Esophagus muscularis mucosa (tissue), 4 donors: ENCODE data around the gene HPN. TPM values are rescaled to one million over a fixed set of nuclear protein-coding genes. Genes with fewer than 3 reads are reported as not detected.

Source experiments
- DNase-seq: peaks from one replicate; pipeline ENCODE4 v3.0.0-alpha.2; 2017; ENCODE audit errors: extremely low spot score
- H3K27ac ChIP-seq, 4 donors: fragments of 200-600 bp; sonication (generic); replicated peaks in 1 of 4; 1 replicate in 3 of 4; 2 replicates in 1 of 4; pipeline ENCODE4 v1.5.1; 2016 to 2019; ENCODE audit warnings: mild to moderate bottlenecking in 1 of 4
- H3K27me3 ChIP-seq, 4 donors: fragments of 200-600 bp; sonication (generic); one replicate each; pipeline versions ENCODE4 v1.5.1 to v1.6.0; 2016 to 2019
- H3K36me3 ChIP-seq, 4 donors: fragments of 200-600 bp; sonication (generic); one replicate each; pipeline ENCODE4 v1.5.1; 2016 to 2019
- H3K4me1 ChIP-seq, 4 donors: fragments of 200-600 bp; sonication (generic); one replicate each; pipeline ENCODE4 v1.5.1; 2016 to 2019
- H3K4me3 ChIP-seq, 4 donors: fragments of 200-600 bp; sonication (generic); 1 replicate in 2 of 4; 2 replicates in 2 of 4; pipeline ENCODE4 v1.5.1; 2016 to 2019; ENCODE audit warnings: mild to moderate bottlenecking in 4 of 4, moderate library complexity in 1 of 4
- H3K9me3 ChIP-seq, 4 donors: fragments of 200-600 bp; sonication (generic); 1 replicate in 3 of 4; 2 replicates in 1 of 4; pipeline ENCODE4 v1.5.1; 2016 to 2019
- CTCF ChIP-seq, 3 experiments: fragments of 200-600 bp in 2 of 3; fragments of 450-650 bp in 1 of 3; sonication (generic) in 2 of 3; IDR thresholded peaks; one replicate each; pipeline ENCODE4 v1.5.1; 2017 to 2019; ENCODE audit warnings: antibody characterized with exemption in 3 of 3, mild to moderate bottlenecking in 2 of 3, moderate library complexity in 1 of 3
- EP300 ChIP-seq: sonication (generic); formaldehyde crosslinking; IDR thresholded peaks from one replicate; pipeline ENCODE4 v1.6.1; 2017; ENCODE audit warnings: antibody characterized with exemption
- POLR2A ChIP-seq: fragments of 450-650 bp; IDR thresholded peaks from one replicate; pipeline ENCODE4 v1.6.1; 2017; ENCODE audit warnings: antibody characterized with exemption, moderate library complexity, mild to moderate bottlenecking, low read depth
- POLR2AphosphoS5 ChIP-seq, 2 donors: sonication (generic); formaldehyde crosslinking; IDR thresholded peaks; one replicate each; pipeline ENCODE4 v1.6.1; 2017; ENCODE audit warnings: antibody characterized with exemption in 2 of 2
- WGBS: methylation state at CpG from one replicate; pipeline ENCODE4 v1.1.5; 2018; 5-methylcytosine and 5-hydroxymethylcytosine counted together
- intact Hi-C: fragments of 100-400 bp; cut with DNase I; formaldehyde crosslinking; loops from one replicate; pipeline ENCODE4 v1.15.1; 2023
- total RNA-seq, 4 donors: library from RNA; depleted of rRNA; stranded (reverse); fragments of >200 nt; gene quantifications; one replicate each; pipeline versions ENCODE4 v1.1.0 to v1.2.1, GENCODE V29; 2016

HPN gene
- total RNA-seq, 4 donors from 2014 or later = 0.33 to 0.86 (median 0.58) TPM; not detected in 1

DNA sequence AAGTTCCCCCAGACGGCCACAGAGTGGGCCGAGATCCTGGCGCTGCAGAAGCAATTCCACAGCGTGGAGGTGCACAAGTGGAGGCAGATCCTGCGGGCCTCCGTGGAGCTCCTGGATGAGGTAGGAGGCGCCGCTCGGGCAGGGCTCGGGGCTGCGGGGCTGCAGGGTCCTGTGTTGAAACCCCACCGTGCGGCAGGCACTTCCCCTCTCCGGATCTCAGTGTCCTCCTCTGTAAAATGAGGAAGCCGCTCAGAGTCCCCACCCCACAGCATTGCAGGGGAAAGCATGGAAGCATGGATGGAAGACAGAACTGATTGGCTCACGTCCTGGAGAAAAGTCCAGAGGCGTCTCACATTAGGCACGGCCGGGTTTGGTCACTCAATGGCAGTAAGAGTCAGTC, 18.1 kb upstream of the HPN start:
- DNase-seq = no peak
- 74% methylated on average over 6 of the region's 19 CpGs for WGBS
- intact Hi-C loops = no loop called here
- Histone ChIP-seq H3K4me3 (no peak overlapping the region), H3K36me3 (peaks cover 61 to 99% (median 96%) of the 10 kb centered on the region in 4 donors), H3K27ac (no peak overlapping the region), H3K9me3 (no peaks in the 10 kb centered on the region), H3K4me1 (no peaks in the 10 kb centered on the region), H3K27me3 (no peaks in the 10 kb centered on the region)
- no peak for TF ChIP-seq EP300
- no peak for TF ChIP-seq CTCF (IDR thresholded peaks at IDR 0.05)
- TF ChIP-seq POLR2A = no peak

DNA sequence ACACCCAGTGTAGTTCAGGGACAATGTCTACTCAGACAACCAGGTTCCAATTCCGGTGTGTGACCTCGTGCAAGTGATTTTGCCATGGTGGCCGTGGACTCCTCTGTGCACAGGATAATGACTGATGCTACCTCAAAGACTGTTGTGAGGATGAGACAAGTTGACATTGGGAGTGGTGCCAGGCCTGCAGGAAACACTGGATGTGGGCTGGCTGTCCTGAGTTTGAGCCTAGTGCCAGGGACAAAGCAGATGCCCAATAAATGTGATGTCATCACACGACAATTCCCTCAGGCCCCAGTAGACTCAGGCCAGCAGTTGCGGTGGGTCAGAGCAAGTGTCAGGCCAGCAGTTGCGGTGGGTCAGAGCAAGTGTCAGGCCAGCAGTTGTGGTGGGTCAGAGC, 17.4 kb upstream of the HPN start:
- DNase-seq = no peak
- intact Hi-C loops = no loop called here
- peak in 1 of 2 donors; percentile 12 for TF ChIP-seq POLR2AphosphoS5 (IDR thresholded peaks at IDR 0.05)
- no peak for TF ChIP-seq POLR2A
- 70% methylated on average over 4 of the region's 6 CpGs for WGBS
- peaks cover 54 to 92% (median 89%) of the 10 kb centered on the region in 4 donors for H3K36me3 ChIP-seq
- no peaks in the 10 kb centered on the region for H3K27me3 ChIP-seq
- H3K4me3 ChIP-seq = no peak overlapping the region
- H3K27ac ChIP-seq = no peak overlapping the region
- H3K9me3 ChIP-seq = no peaks in the 10 kb centered on the region
- no peaks in the 10 kb centered on the region for H3K4me1 ChIP-seq

- DNase-seq = no peak
- H3K4me3 ChIP-seq = no peak overlapping the region
- WGBS = 75% methylated on average over 4 of the region's 21 CpGs
- H3K27me3 ChIP-seq = no peaks in the 10 kb centered on the region
- H3K4me1 ChIP-seq = peaks cover 9 to 14% (median 10%) of the 10 kb centered on the region in 4 donors
- H3K36me3 ChIP-seq = peaks cover 37 to 73% (median 70%) of the 10 kb centered on the region in 4 donors
- TF ChIP-seq CTCF (IDR thresholded peaks at IDR 0.05) (no peak), POLR2A (no peak), EP300 (no peak), POLR2AphosphoS5 (IDR thresholded peaks at IDR 0.05) (no peak)
- no peaks in the 10 kb centered on the region for H3K9me3 ChIP-seq
- intact Hi-C loops = no loop called here
- no peak overlapping the region for H3K27ac ChIP-seq
Observed at GRCh38 chr19:35025969-35026368, 15.6 kb upstream of the HPN start.

DNA sequence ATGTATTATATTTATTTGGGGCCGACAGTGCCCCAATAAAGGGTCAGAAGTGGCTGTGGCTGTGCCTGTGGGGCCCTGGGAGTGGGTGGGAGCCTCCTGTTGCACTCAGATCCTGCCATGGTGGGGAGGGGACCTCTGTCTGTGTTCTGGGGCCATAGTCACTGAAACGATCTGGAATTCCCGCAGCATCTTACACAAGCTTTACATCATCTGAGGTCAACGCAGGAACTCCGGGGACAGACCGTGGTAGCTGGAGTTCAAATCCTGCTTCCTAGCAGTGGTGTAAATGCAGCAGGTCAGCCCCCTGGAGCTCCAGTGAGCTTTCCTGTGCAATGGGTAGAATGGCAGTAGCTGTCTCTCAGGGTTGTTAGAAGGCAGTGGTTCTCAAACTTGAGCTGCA, 15.1 kb upstream of the HPN start:
- 84% methylated on average over 6 of the region's 6 CpGs for WGBS
- H3K9me3 ChIP-seq = no peaks in the 10 kb centered on the region
- H3K4me3 ChIP-seq = no peak overlapping the region
- peaks cover 13 to 18% (median 15%) of the 10 kb centered on the region in 4 donors for H3K4me1 ChIP-seq
- peaks cover 33 to 69% (median 66%) of the 10 kb centered on the region in 4 donors for H3K36me3 ChIP-seq
- no peak overlapping the region for H3K27ac ChIP-seq
- intact Hi-C loops = no loop called here
- TF ChIP-seq POLR2AphosphoS5 (IDR thresholded peaks at IDR 0.05) = no peak
- TF ChIP-seq POLR2A = no peak
- TF ChIP-seq EP300 = no peak
- TF ChIP-seq CTCF (IDR thresholded peaks at IDR 0.05) = no peak
- no peak for DNase-seq
- H3K27me3 ChIP-seq = no peaks in the 10 kb centered on the region

GRCh38 chr19:35027009-35027408, 14.5 kb upstream of the HPN start:
- Histone ChIP-seq H3K27me3 (no peaks in the 10 kb centered on the region), H3K36me3 (peaks cover 27 to 63% (median 60%) of the 10 kb centered on the region in 4 donors), H3K4me1 (peaks cover 15 to 22% (median 20%) of the 10 kb centered on the region in 4 donors), H3K27ac (no peak overlapping the region), H3K9me3 (no peaks in the 10 kb centered on the region), H3K4me3 (no peak overlapping the region)
- TF ChIP-seq EP300 (no peak), POLR2AphosphoS5 (IDR thresholded peaks at IDR 0.05) (no peak), POLR2A (no peak), CTCF (IDR thresholded peaks at IDR 0.05) (no peak)
- intact Hi-C loops = no loop called here
- WGBS = 89% methylated on average over 8 of the region's 8 CpGs
- no peak for DNase-seq
